Pancreas (tissue), 10 donors: ENCODE data around the gene ISCA2. TPM values are rescaled to one million over a fixed set of nuclear protein-coding genes. Genes with fewer than 3 reads are reported as not detected.
A peak's percentile ranks its signal among the peaks of the same experiment; 100 is the strongest.

Source experiments
- ATAC-seq, 4 donors: fragments of 200-7000 bp; cut with Tn5 transposase; one replicate each; pipeline versions ENCODE4 v1.8.0 to v1.9.1; 2020; ENCODE audit warnings: mild to moderate bottlenecking in 4 of 4, moderate library complexity in 4 of 4
- DNase-seq, 6 donors: peaks; one replicate each; pipeline ENCODE4 v3.0.0-alpha.2; 2020
- FAIRE-seq: peaks from 2 replicates; lab custom pipeline; 2012; peaks lifted over from hg19 to GRCh38; lab: Jason Lieb, UNC
- H3K27ac ChIP-seq, 4 donors: fragments of 200-600 bp; sonication (generic); 1 replicate in 3 of 4; 2 replicates in 1 of 4; pipeline versions ENCODE4 v1.5.0 to v1.8.0; 2020
- H3K27me3 ChIP-seq, 4 donors: fragments of 200-600 bp; one replicate each; pipeline ENCODE4 v1.8.0; 2021
- H3K36me3 ChIP-seq, 3 donors: fragments of 200-600 bp; sonication (generic) in 1 of 3; one replicate each; pipeline versions ENCODE4 v1.5.0 to v1.8.0; 2020 to 2021
- H3K4me1 ChIP-seq, 3 donors: fragments of 200-600 bp; one replicate each; pipeline ENCODE4 v1.8.0; 2021
- H3K4me3 ChIP-seq, 4 donors: fragments of 200-600 bp; sonication (generic) in 2 of 4; one replicate each; pipeline versions ENCODE4 v1.5.0 to v1.8.0; 2020 to 2021
- H3K9me3 ChIP-seq, 4 donors: fragments of 200-600 bp; one replicate each; pipeline ENCODE4 v1.8.0; 2021
- WGBS, 2 donors: extraction: QIAGEN DNeasy Blood & Tissue Kit; methylation state at CpG; one replicate each; pipeline ENCODE4 v1.1.7; 2013; 5-methylcytosine and 5-hydroxymethylcytosine counted together
- intact Hi-C, 3 donors: fragments of 100-400 bp; cut with DNase I; formaldehyde crosslinking; loops; one replicate each; pipeline versions ENCODE4 v1.11.1 to v1.14.2; 2022
- polyA plus RNA-seq, 2 donors: library from polyadenylated mRNA; stranded (reverse); fragments of 200-250 nt; gene quantifications; one replicate each; pipeline ENCODE4 v1.2.3, GENCODE V29; 2013
- total RNA-seq, 6 donors: library from RNA; stranded (reverse); fragmentation: NEBNext Ultra II Directional in 4 of 6; extraction: Animal tissue kit (Norgen Biotek cat#: 25700) in 4 of 6; gene quantifications; one replicate each; pipeline versions ENCODE4 v1.2.1 to v1.2.4, GENCODE V29; 2021 to 2023
- TF ChIP-seq, protein P1 (sequence below), 4 donors: fragments of 200-600 bp; sonication (generic) in 3 of 4; IDR thresholded peaks; one replicate each; pipeline versions ENCODE4 v1.5.0 to v1.8.0; 2021; ENCODE audit warnings: antibody characterized with exemption in 4 of 4
- donor health status: healthy with polysubstance abuse.
- donor health status: DM: no; HTN: no; CAD: no; lungs with moderate emphysema.
- donor health status: DM: no; HTN: no; CAD: no.
- donor health status: control.
- donor health status: control.
- donor health status: Bipolar disorder and iron deficiency.
- donor health status: DM: yes; HTN: yes; CAD: no.
- donor health status: DM: no; HTN: no; CAD: no.
- donor health status: DM: no; HTN: no; CAD: no.
- donor health status: DM: yes; HTN: yes; CAD: no.

The ISCA2 gene
- total and polyA plus RNA-seq, 8 donors: 7.7 to 23.4 (median 10.0) TPM

DNA sequence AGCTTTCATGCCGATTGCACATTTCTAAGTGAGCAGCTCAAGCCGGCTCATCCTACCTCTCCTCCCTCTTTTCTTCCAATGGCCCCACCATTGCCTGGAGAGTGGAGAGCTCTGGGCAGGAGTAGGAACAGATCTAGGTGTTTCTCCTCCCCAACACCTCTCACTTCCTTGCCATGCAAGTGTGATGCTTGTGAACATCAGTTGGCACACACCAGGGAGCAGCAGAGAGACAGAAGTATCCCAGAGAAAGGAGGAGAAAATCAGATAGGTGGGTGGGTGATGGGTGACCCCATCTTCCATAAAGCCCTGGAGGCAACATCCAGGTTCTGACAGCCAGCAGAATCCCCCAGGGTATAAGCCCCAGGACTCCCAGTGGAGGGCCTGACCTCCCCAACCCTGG is 28.2 kb upstream of the ISCA2 start:
- no peaks in the 10 kb centered on the region for H3K36me3 ChIP-seq
- FAIRE-seq (no peak), ATAC-seq (no peak), DNase-seq (no peak)
- H3K9me3 ChIP-seq: no peaks in the 10 kb centered on the region
- no peaks in the 10 kb centered on the region for H3K4me1 ChIP-seq
- no peak overlapping the region for H3K4me3 ChIP-seq
- no peaks in the 10 kb centered on the region for H3K27me3 ChIP-seq
- WGBS, 2 donors: 80 to 92% methylated on average over 2 of the region's 2 CpGs
- no peak overlapping the region for H3K27ac ChIP-seq
- intact Hi-C loops: no loop called here
- TF ChIP-seq, protein P1, sequence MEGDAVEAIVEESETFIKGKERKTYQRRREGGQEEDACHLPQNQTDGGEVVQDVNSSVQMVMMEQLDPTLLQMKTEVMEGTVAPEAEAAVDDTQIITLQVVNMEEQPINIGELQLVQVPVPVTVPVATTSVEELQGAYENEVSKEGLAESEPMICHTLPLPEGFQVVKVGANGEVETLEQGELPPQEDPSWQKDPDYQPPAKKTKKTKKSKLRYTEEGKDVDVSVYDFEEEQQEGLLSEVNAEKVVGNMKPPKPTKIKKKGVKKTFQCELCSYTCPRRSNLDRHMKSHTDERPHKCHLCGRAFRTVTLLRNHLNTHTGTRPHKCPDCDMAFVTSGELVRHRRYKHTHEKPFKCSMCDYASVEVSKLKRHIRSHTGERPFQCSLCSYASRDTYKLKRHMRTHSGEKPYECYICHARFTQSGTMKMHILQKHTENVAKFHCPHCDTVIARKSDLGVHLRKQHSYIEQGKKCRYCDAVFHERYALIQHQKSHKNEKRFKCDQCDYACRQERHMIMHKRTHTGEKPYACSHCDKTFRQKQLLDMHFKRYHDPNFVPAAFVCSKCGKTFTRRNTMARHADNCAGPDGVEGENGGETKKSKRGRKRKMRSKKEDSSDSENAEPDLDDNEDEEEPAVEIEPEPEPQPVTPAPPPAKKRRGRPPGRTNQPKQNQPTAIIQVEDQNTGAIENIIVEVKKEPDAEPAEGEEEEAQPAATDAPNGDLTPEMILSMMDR (IDR thresholded peaks at IDR 0.05): no peak

DNA sequence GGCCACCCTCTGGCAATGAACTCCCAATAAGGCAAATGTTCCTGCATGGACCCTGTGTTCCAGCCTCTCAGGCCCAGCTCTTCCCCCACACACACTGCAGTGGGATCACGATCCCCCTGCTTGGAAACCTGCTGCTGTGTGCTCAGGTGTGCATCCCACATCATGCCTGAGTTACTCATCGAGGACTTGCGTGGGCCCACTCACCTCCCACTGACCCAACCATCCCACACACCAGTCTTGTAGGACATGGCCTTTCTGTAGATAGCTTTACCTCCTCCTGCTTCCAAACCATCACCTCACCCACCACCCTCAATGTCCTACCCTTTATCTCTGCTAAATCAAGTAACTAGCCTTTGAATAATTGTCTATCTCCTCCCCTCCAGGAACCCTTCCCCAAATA is 25.1 kb upstream of the ISCA2 start:
- Histone ChIP-seq H3K9me3 (no peaks in the 10 kb centered on the region), H3K4me3 (no peak overlapping the region), H3K4me1 (no peaks in the 10 kb centered on the region), H3K27me3 (no peaks in the 10 kb centered on the region), H3K27ac (no peak overlapping the region), H3K36me3 (no peaks in the 10 kb centered on the region)
- intact Hi-C loops: no loop called here
- DNase-seq (no peak), ATAC-seq (no peak), FAIRE-seq (no peak)
- 89 to 97% methylated on average over 3 of the region's 3 CpGs for WGBS, 2 donors
- TF ChIP-seq, protein P1 (IDR thresholded peaks at IDR 0.05): no peak

DNA sequence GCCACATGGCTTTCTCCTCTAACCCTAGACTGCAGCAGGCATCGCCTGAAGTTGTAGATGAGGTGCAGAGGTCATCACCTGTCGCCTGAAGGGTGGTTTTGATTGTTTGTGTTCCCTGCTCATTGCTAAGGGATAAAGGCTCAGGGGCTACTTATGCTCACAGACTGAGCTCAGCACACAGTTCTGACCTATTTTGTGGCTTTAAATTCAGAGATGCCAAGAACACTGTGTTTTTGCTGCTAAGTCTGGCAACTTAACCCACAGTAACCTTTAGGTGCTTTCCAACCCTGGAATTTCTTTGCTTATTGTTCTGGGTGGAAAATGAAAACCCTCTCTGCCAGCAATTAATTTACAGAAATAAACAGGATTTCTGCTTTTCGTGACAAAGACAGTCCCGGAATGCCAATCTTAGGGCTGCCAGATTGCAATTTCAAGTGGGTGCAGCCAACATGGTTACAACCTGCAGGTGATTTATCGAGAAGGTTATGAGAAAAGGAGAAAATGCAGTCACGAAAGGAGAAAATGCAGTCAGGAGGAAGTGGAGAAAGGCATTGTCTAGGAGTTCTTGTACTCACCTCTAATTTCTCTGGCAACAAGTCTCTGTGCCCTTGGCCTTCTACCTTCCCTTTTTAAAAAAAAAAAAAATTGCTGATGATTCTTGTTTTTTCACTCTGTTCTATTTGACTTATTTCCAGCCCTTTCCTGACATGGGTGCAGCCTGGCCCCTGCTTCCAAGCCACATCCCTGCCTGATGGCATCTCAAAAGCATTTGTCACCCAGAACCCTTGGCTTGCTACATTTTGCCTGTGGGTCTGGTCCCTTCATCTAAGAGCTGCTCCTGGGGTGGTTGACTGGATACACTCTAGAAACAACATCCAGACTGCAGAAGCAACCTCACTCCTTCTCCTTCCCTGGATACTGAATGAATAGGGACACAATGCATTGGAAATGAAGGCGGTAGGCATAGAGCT is 23.7 kb upstream of the ISCA2 start:
- no peaks in the 10 kb centered on the region for H3K9me3 ChIP-seq
- H3K4me1 ChIP-seq: no peaks in the 10 kb centered on the region
- intact Hi-C loops: loop anchor here in 1 of 3 donors (10.0 kb wide), 1 partner anchor 105 kb away; no protein-coding TSS in a partner anchor
- FAIRE-seq (no peak), DNase-seq (no peak), ATAC-seq (no peak)
- no peak overlapping the region for H3K27ac ChIP-seq
- H3K4me3 ChIP-seq: no peak overlapping the region
- H3K27me3 ChIP-seq: no peaks in the 10 kb centered on the region
- TF ChIP-seq, protein P1 (IDR thresholded peaks at IDR 0.05): no peak
- H3K36me3 ChIP-seq: no peaks in the 10 kb centered on the region
- WGBS, 2 donors: 72 to 80% methylated on average over 7 of the region's 7 CpGs

DNA sequence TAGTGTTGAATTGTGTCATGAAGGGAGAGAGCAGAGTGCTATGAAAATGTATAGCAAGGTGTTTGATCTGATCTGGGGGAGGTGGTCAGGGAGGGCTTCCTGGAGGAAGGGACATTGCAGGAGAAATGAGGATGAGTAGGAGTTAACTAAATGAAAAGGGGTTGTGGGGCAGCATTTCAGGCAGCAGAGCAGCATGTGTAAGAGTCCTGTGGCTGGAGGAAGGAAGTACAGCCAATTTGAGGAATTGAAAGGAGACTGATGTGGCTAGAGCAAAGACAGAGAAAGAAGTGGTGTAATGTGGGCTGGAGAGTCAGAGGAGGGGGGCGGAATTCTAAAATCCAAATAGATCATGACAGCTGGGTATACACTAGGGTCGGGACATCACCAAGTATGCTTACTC is 21.0 kb upstream of the ISCA2 start:
- no peaks in the 10 kb centered on the region for H3K9me3 ChIP-seq
- FAIRE-seq (no peak), DNase-seq (no peak), ATAC-seq (peak in 1 of 4 donors; percentile 45)
- H3K4me1 ChIP-seq: no peaks in the 10 kb centered on the region
- no peak overlapping the region for H3K4me3 ChIP-seq
- no peaks in the 10 kb centered on the region for H3K36me3 ChIP-seq
- intact Hi-C loops: loop anchor here in 1 of 3 donors (10.0 kb wide), 1 partner anchor 108 kb away; no protein-coding TSS in a partner anchor
- H3K27ac ChIP-seq: no peak overlapping the region
- 81 to 90% methylated on average over 2 of the region's 2 CpGs for WGBS, 2 donors
- H3K27me3 ChIP-seq: no peaks in the 10 kb centered on the region
- TF ChIP-seq, protein P1 (IDR thresholded peaks at IDR 0.05): no peak
